Osteocyte (in vitro differentiated cells): Measurements from ENCODE around the gene DMRTA2. TPM values are rescaled to one million over a fixed set of nuclear protein-coding genes. Genes with fewer than 3 reads are reported as not detected.

ENCODE experiments used
- DNase-seq: peaks from one replicate; pipeline ENCODE4 v3.0.0; 2021; ENCODE audit warnings: mixed read lengths; ENCODE audit not compliant: unreplicated experiment; ENCODE audit errors: extremely low spot score
- H3K27ac Mint-ChIP-seq: one replicate; pipeline ENCODE4 v1.8.0; 2021; ENCODE audit warnings: mild to moderate bottlenecking, mixed read lengths; ENCODE audit not compliant: unreplicated experiment
- H3K27me3 Mint-ChIP-seq: one replicate; pipeline ENCODE4 v1.8.0; 2021; ENCODE audit warnings: mixed read lengths; ENCODE audit not compliant: unreplicated experiment
- H3K36me3 Mint-ChIP-seq: one replicate; pipeline ENCODE4 v1.8.0; 2021; ENCODE audit warnings: mixed read lengths; ENCODE audit not compliant: unreplicated experiment
- H3K4me1 Mint-ChIP-seq: one replicate; pipeline ENCODE4 v1.8.0; 2021; ENCODE audit warnings: mixed read lengths; ENCODE audit not compliant: unreplicated experiment
- H3K4me3 Mint-ChIP-seq: one replicate; pipeline ENCODE4 v1.8.0; 2021; ENCODE audit warnings: mild to moderate bottlenecking, moderate library complexity, mixed read lengths; ENCODE audit not compliant: unreplicated experiment
- H3K9me3 Mint-ChIP-seq: one replicate; pipeline ENCODE4 v1.8.0; 2021; ENCODE audit warnings: mixed read lengths; ENCODE audit not compliant: unreplicated experiment
- CTCF ChIP-seq: fragments of 200-600 bp; sonication (generic); IDR thresholded peaks from 2 replicates; pipeline ENCODE4 v1.5.0; 2021; ENCODE audit warnings: antibody characterized with exemption, mild to moderate bottlenecking, moderate library complexity
- total RNA-seq: library from RNA; stranded (reverse); gene quantifications from 2 replicates; pipeline ENCODE4 v1.2.1, GENCODE V29; 2021

The DMRTA2 gene
- total RNA-seq, 1 donor from 2014 or later, result 0.19 TPM

- H3K4me3 Mint-ChIP-seq, result no peak overlapping the region
- H3K9me3 Mint-ChIP-seq, result no peaks in the 10 kb centered on the region
- no peak overlapping the region for H3K27ac Mint-ChIP-seq
- no peaks in the 10 kb centered on the region for H3K27me3 Mint-ChIP-seq
- H3K4me1 Mint-ChIP-seq, result no peaks in the 10 kb centered on the region
- H3K36me3 Mint-ChIP-seq, result peaks cover 5% of the 10 kb centered on the region
- TF ChIP-seq CTCF, result no peak
- DNase-seq, result no peak
These were observed 30.0 kb upstream of the DMRTA2 start for GRCh38 chr1:50453266-50453665.

- DNase-seq, result no peak
- Mint-ChIP-seq H3K4me3 (no peak overlapping the region), H3K9me3 (no peaks in the 10 kb centered on the region), H3K4me1 (no peaks in the 10 kb centered on the region), H3K27me3 (no peaks in the 10 kb centered on the region), H3K27ac (no peak overlapping the region), H3K36me3 (peaks cover 6% of the 10 kb centered on the region)
- no peak for TF ChIP-seq CTCF
These were observed 29.5 kb upstream of the DMRTA2 start for GRCh38 chr1:50452700-50453099.

GRCh38 chr1:50450861-50451653, 27.8 kb upstream of the DMRTA2 start:
- H3K4me1 Mint-ChIP-seq, result no peaks in the 10 kb centered on the region
- no peaks in the 10 kb centered on the region for H3K27me3 Mint-ChIP-seq
- DNase-seq, result no peak
- no peak overlapping the region for H3K27ac Mint-ChIP-seq
- H3K9me3 Mint-ChIP-seq, result no peaks in the 10 kb centered on the region
- no peak for TF ChIP-seq CTCF
- peaks cover 9% of the 10 kb centered on the region for H3K36me3 Mint-ChIP-seq
- no peak overlapping the region for H3K4me3 Mint-ChIP-seq

- H3K4me3 Mint-ChIP-seq, result no peak overlapping the region
- no peak for DNase-seq
- TF ChIP-seq CTCF, result no peak
These were observed 24.7 kb upstream of the DMRTA2 start for GRCh38 chr1:50447961-50448360.

GRCh38 chr1:50441183-50441582, 17.9 kb upstream of the DMRTA2 start:
- peaks cover 28% of the 10 kb centered on the region for H3K36me3 Mint-ChIP-seq
- no peak for DNase-seq
- TF ChIP-seq CTCF, result no peak
- no peaks in the 10 kb centered on the region for H3K27me3 Mint-ChIP-seq
- H3K4me1 Mint-ChIP-seq, result no peaks in the 10 kb centered on the region
- H3K27ac Mint-ChIP-seq, result no peak overlapping the region
- H3K4me3 Mint-ChIP-seq, result no peak overlapping the region
- H3K9me3 Mint-ChIP-seq, result no peaks in the 10 kb centered on the region

More at GRCh38 chr1:50447961-50448360, 24.7 kb upstream of the DMRTA2 start:
- Mint-ChIP-seq H3K9me3 (no peaks in the 10 kb centered on the region), H3K4me1 (no peaks in the 10 kb centered on the region), H3K27ac (no peak overlapping the region), H3K27me3 (no peaks in the 10 kb centered on the region), H3K36me3 (peaks cover 7% of the 10 kb centered on the region)
